GM18867 (cell line): ENCODE data around the gene F11R.
"Not testable (repeated sequence)": the region's sequence is repeated elsewhere in the genome, so short reads cannot be mapped to it uniquely, and the experiment has no call there.

Source experiments
- ATAC-seq: cut with Tn5 transposase; IDR thresholded peaks from one replicate; pipeline ENCODE4 v1.9.1; 2021; ENCODE audit warnings: mild to moderate bottlenecking, moderate library complexity; ENCODE audit not compliant: unreplicated experiment

The F11R gene

GRCh38 chr1:161044908-161045735, 24.2 kb upstream of the F11R start:
- peak; percentile 39 for ATAC-seq

- no peak for ATAC-seq
Measured at GRCh38 chr1:161044535-161044907, 23.6 kb upstream of the F11R start.

- ATAC-seq: no peak
Measured at GRCh38 chr1:161039546-161039945, 18.6 kb upstream of the F11R start.

GRCh38 chr1:161039154-161039545, 18.2 kb upstream of the F11R start:
- no peak for ATAC-seq

- ATAC-seq: peak; percentile 87
Measured at GRCh38 chr1:161038523-161039153, 17.7 kb upstream of the F11R start, which contains the start of gene TSTD1. Gene TSTD1 (minus strand): TSS chr1:161038964. CDS start chr1:161038889, 75 bp downstream.

- ATAC-seq: no peak
Measured at GRCh38 chr1:161037661-161038522, 16.9 kb upstream of the F11R start.

- no peak for ATAC-seq
Measured at GRCh38 chr1:161033751-161034150, 12.8 kb upstream of the F11R start.

GRCh38 chr1:161032409-161032808, 11.5 kb upstream of the F11R start:
- ATAC-seq: no peak

GRCh38 chr1:161031874-161032273, 10.9 kb upstream of the F11R start:
- ATAC-seq: no peak

- ATAC-seq: not testable (repeated sequence)
Measured at GRCh38 chr1:161029466-161029865, 8.5 kb upstream of the F11R start.

- ATAC-seq: not testable (repeated sequence)
Measured at GRCh38 chr1:161026954-161027353, 6.0 kb upstream of the F11R start.

GRCh38 chr1:161022432-161022831, 1.5 kb upstream of the F11R start:
- ATAC-seq: not testable (repeated sequence)

- ATAC-seq: no peak
Measured at GRCh38 chr1:161021970-161022353, 1.0 kb upstream of the F11R start.

- peak; percentile 93 for ATAC-seq
Measured at GRCh38 chr1:161021165-161021969, 415 bp upstream of the F11R start.

GRCh38 chr1:161019751-161020495, 1.0 kb downstream of the F11R start:
- no peak for ATAC-seq

- ATAC-seq: not testable (repeated sequence)
Measured at GRCh38 chr1:161019111-161019660, 1.8 kb downstream of the F11R start.

- ATAC-seq: no peak
Measured at GRCh38 chr1:161018631-161018930, 2.4 kb downstream of the F11R start.

GRCh38 chr1:161017756-161018630, 3.0 kb downstream of the F11R start:
- ATAC-seq: no peak

- ATAC-seq: not testable (repeated sequence)
Measured at GRCh38 chr1:161017181-161017580, 3.8 kb downstream of the F11R start.
